Mesodermal cell (in vitro differentiated cells): ENCODE measurements around the gene CCDC30. TPM values are rescaled to one million over a fixed set of nuclear protein-coding genes. Genes with fewer than 3 reads are reported as not detected.
A peak's percentile ranks its signal among the peaks of the same experiment; 100 is the strongest.

Experiments
- H3K27ac ChIP-seq: 2 replicates; pipeline ENCODE4 v1.7.0; 2013; ENCODE audit warnings: mild to moderate bottlenecking, low read depth, low read length, moderate library complexity; ENCODE audit not compliant: severe bottlenecking
- H3K36me3 ChIP-seq: 2 replicates; pipeline ENCODE4 v1.7.1; 2013; ENCODE audit warnings: mild to moderate bottlenecking, low read length, moderate library complexity; ENCODE audit not compliant: control insufficient read depth, insufficient read depth
- H3K4me1 ChIP-seq: one replicate; pipeline ENCODE4 v1.7.1; 2013; ENCODE audit warnings: mild to moderate bottlenecking, low read length; ENCODE audit not compliant: insufficient read depth, control insufficient read depth, poor library complexity, severe bottlenecking
- H3K4me3 ChIP-seq: 2 replicates; pipeline ENCODE4 v1.7.0; 2013; ENCODE audit warnings: low read length, control low read depth, mild to moderate bottlenecking; ENCODE audit not compliant: insufficient read depth, poor library complexity, severe bottlenecking; ENCODE audit errors: extremely low read depth
- H3K9me3 ChIP-seq: 2 replicates; pipeline ENCODE4 v1.7.1; 2013; ENCODE audit warnings: mild to moderate bottlenecking, low read length, moderate library complexity; ENCODE audit not compliant: control insufficient read depth
- WGBS, 2 experiments: methylation state at CpG; one replicate each; pipeline ENCODE4 v1.1.5; 2013; ENCODE audit warnings: missing lambda C conversion rate in 2 of 2; ENCODE audit not compliant: insufficient coverage in 2 of 2; 5-methylcytosine and 5-hydroxymethylcytosine counted together
- polyA plus RNA-seq, 2 experiments: library from polyadenylated mRNA; stranded (reverse); fragments of 50-300 nt; gene quantifications; one replicate each; pipeline ENCODE4 v1.2.3, GENCODE V29; 2013

CCDC30 gene
- polyA plus RNA-seq (2013, experiment 1 of 2): 2.4 TPM
- 2.8 TPM for polyA plus RNA-seq (2013, experiment 2 of 2)

- Histone ChIP-seq H3K4me1 (peaks cover 9% of the 10 kb centered on the region), H3K36me3 (peaks cover 31% of the 10 kb centered on the region), H3K27ac (peak within 1 kb of the TSS; percentile 58), H3K9me3 (no peaks in the 10 kb centered on the region), H3K4me3 (peak within 1 kb of the TSS; percentile 60)
- 3 to 4% methylated on average over 54 to 57 of the region's 59 CpGs for WGBS, 2 experiments
Measured at GRCh38 chr1:42462828-42463763, at the start of gene CCDC30. CCDC30 (plus strand) TSS chr1:42463286; CDS start chr1:42480552, 17,266 bp downstream.

GRCh38 chr1:42414551-42415496, 48.3 kb upstream of the CCDC30 start:
- Histone ChIP-seq H3K4me1 (no peaks in the 10 kb centered on the region), H3K4me3 (no peak overlapping the region), H3K36me3 (no peaks in the 10 kb centered on the region), H3K9me3 (no peaks in the 10 kb centered on the region), H3K27ac (no peak overlapping the region)
- WGBS, 2 experiments: 91 to 94% methylated on average over 12 to 13 of the region's 17 CpGs

- 21 to 63% methylated on average over 2 to 3 of the region's 3 CpGs for WGBS, 2 experiments
- H3K36me3 ChIP-seq: no peaks in the 10 kb centered on the region
- H3K4me3 ChIP-seq: no peak overlapping the region
- H3K4me1 ChIP-seq: no peaks in the 10 kb centered on the region
- no peaks in the 10 kb centered on the region for H3K9me3 ChIP-seq
- H3K27ac ChIP-seq: no peak overlapping the region
Measured at GRCh38 chr1:42417166-42417565, 45.9 kb upstream of the CCDC30 start.

DNA sequence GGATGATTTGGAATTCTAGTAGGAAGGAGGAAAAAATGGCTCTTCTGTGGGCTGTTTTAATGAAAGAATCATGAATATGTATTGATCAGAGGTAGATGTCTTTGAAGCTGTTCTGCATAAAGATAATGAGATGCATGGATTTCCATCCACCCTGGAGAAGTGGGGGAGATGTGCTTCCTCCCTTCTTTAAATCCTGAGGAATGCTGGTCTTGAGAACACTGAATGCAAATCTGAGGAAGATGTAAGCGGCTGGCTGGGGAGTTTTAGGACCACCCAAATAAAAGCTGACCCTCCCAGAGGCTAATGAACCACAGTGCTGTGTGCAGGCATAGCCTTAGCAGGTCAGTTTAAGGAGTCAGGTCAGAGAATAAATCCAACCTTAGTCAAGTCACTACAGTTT, 44.6 kb upstream of the CCDC30 start:
- no peak overlapping the region for H3K27ac ChIP-seq
- H3K4me3 ChIP-seq: no peak overlapping the region
- H3K9me3 ChIP-seq: no peaks in the 10 kb centered on the region
- H3K4me1 ChIP-seq: no peaks in the 10 kb centered on the region
- no peaks in the 10 kb centered on the region for H3K36me3 ChIP-seq
- WGBS, 2 experiments: 40% methylated on average over 1 of the region's 1 CpG; no CpG with 5 or more reads in 1 of the 2 experiments

- WGBS, 2 experiments: 71 to 93% methylated on average over 3 of the region's 5 CpGs
- no peaks in the 10 kb centered on the region for H3K9me3 ChIP-seq
- H3K4me3 ChIP-seq: no peak overlapping the region
- H3K36me3 ChIP-seq: no peaks in the 10 kb centered on the region
- H3K4me1 ChIP-seq: no peaks in the 10 kb centered on the region
- H3K27ac ChIP-seq: no peak overlapping the region
Measured at GRCh38 chr1:42419126-42419821, 43.8 kb upstream of the CCDC30 start.

GRCh38 chr1:42420121-42420520, 43.0 kb upstream of the CCDC30 start:
- 92% methylated on average over 3 to 4 of the region's 7 CpGs for WGBS, 2 experiments
- Histone ChIP-seq H3K36me3 (no peaks in the 10 kb centered on the region), H3K4me3 (no peak overlapping the region), H3K27ac (no peak overlapping the region), H3K9me3 (no peaks in the 10 kb centered on the region), H3K4me1 (no peaks in the 10 kb centered on the region)

- WGBS, 2 experiments: 85 to 87% methylated on average over 9 to 10 of the region's 10 CpGs
- Histone ChIP-seq H3K4me3 (no peak overlapping the region), H3K9me3 (no peaks in the 10 kb centered on the region), H3K4me1 (no peaks in the 10 kb centered on the region), H3K36me3 (no peaks in the 10 kb centered on the region), H3K27ac (no peak overlapping the region)
Measured at GRCh38 chr1:42420911-42421585, 42.0 kb upstream of the CCDC30 start.

GRCh38 chr1:42422737-42423136, 40.3 kb upstream of the CCDC30 start:
- WGBS, 2 experiments: 72 to 92% methylated on average over 5 to 7 of the region's 9 CpGs
- no peaks in the 10 kb centered on the region for H3K9me3 ChIP-seq
- H3K27ac ChIP-seq: no peak overlapping the region
- no peak overlapping the region for H3K4me3 ChIP-seq
- peaks cover 5% of the 10 kb centered on the region for H3K4me1 ChIP-seq
- no peaks in the 10 kb centered on the region for H3K36me3 ChIP-seq

DNA sequence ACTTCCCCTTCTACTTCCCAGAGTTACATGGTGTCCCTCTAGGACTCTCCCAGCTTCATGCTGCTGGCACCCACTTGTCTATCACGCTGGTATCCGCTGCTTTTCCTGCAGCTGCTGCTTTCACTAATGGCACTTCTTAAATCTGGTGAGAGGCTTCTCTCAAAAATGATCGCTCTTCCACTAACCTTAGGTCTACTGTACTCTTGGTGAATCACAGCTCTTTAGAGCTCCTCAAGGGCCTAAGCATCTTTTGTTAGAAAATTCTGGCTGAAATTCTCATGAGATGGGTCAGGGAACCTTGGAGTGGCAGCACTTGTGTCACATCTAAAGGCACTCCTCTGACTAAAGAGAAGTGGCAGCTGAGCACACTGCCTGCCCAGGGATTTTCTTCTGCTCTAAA, 39.4 kb upstream of the CCDC30 start:
- no peak overlapping the region for H3K27ac ChIP-seq
- WGBS, 2 experiments: 93% methylated on average over 3 of the region's 3 CpGs

GRCh38 chr1:42424201-42424600, 38.9 kb upstream of the CCDC30 start:
- peaks cover 5% of the 10 kb centered on the region for H3K4me1 ChIP-seq
- no peak overlapping the region for H3K4me3 ChIP-seq
- H3K9me3 ChIP-seq: no peaks in the 10 kb centered on the region
- WGBS, 2 experiments: 92 to 94% methylated on average over 2 to 3 of the region's 4 CpGs
- H3K36me3 ChIP-seq: no peaks in the 10 kb centered on the region
- H3K27ac ChIP-seq: no peak overlapping the region

More for the DNA sequence above, 39.4 kb upstream of the CCDC30 start:
- Histone ChIP-seq H3K36me3 (no peaks in the 10 kb centered on the region), H3K4me1 (peaks cover 5% of the 10 kb centered on the region), H3K4me3 (no peak overlapping the region), H3K9me3 (no peaks in the 10 kb centered on the region)
